GM18858 (cell line): ENCODE measurements around the gene FCHSD1.

ENCODE experiments used
- ATAC-seq: cut with Tn5 transposase; IDR thresholded peaks from one replicate; pipeline ENCODE4 v1.9.1; 2021; ENCODE audit not compliant: unreplicated experiment

Gene FCHSD1

DNA sequence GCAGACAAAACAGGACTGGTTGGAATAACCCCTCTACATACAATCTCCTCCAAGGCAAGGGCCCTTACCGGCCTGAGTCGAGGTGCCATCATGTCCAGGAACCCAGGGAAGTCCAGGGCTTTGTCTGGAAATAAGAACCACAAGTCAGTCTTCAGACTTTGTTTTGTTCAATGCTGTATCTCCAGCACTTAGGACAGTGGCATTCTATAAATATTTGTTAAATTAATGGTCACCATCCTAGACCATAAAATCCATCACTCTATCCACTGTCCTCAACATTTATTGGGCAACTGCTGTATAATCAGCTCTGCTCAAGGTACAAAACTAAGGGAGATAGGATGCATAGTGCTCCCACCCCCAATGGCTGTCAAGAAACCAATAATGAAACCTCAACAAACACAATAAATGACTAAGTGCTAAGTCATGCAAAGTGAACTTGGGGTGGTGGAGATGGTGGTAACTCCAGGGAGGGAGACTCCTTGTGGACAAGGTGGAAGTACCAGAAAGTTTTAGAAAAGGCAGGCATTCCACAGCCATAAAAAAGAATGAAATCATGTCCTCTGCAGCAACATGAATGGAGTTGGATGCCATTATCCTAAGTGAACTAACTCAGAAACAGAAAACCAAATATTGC lies 9.5 kb downstream of the FCHSD1 start:
- peak; percentile 77 for ATAC-seq

- ATAC-seq: no peak
Measured at GRCh38 chr5:141640698-141641097, 10.5 kb downstream of the FCHSD1 start.

DNA sequence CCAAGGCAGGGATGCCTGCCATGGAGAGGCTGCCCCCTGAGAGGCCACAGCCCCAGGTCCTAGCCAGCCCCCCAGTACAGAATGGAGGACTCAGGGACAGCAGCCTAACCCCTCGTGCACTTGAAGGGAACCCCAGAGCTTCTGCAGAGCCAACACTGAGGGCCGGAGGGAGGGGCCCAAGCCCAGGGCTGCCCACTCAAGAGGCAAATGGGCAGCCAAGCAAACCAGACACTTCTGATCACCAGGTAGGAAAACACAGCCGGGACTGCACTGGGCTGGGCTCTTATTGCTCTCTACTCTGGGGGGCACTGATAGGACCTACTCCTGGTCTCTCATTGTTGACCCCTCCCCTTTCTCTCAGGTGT lies 11.2 kb downstream of the FCHSD1 start:
- no peak for ATAC-seq

GRCh38 chr5:141639357-141640050 lies 11.7 kb downstream of the FCHSD1 start:
- ATAC-seq: no peak

- no peak for ATAC-seq
Measured at GRCh38 chr5:141638771-141639170, 12.4 kb downstream of the FCHSD1 start.

- ATAC-seq: no peak
Measured at GRCh38 chr5:141637767-141638419, 13.3 kb downstream of the FCHSD1 start.

GRCh38 chr5:141637123-141637766 lies 14.0 kb downstream of the FCHSD1 start:
- no peak for ATAC-seq

- peak; percentile 42 for ATAC-seq
Measured at GRCh38 chr5:141636413-141637122, 14.7 kb downstream of the FCHSD1 start, which contains the start of the genes HDAC3 and RELL2. Gene HDAC3 (minus strand): TSS chr5:141636849. CDS start chr5:141636790, 59 bp downstream. Gene RELL2 (plus strand): TSS chr5:141636997. CDS start chr5:141638226, 1,229 bp downstream.

DNA sequence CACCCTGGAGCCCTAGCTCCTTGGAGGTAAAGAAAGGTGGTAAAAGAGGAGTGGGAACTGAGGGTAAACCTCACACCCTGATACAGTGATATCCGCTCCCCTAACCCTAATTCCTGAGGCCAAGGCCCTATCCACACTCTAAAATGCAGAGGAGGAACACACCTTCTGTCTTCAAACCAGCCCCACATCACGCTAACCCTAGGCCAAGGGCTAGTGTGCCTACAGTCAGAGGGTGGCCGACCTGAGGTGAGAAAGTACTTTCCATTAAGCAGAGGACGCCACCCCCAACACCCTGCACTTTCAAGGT lies 15.2 kb downstream of the FCHSD1 start:
- no peak for ATAC-seq

DNA sequence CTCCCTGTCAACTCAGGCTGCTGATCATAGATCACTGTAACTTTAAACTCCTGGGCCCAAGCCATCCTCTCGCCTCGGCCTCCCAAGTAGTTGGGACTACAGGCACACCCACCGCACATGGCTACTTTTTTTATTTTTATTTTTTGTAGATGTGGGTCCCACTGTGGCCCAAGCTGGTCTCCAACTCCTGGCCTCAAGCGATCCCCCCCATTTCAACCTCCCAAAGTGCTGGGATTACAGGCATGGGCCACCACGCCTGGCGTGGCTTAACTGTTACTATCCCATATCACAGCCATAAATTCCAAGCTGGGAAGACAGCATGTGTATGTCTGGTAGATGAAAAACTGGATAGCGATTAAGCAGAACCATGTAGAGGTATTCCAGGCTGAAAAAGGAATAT lies 15.6 kb downstream of the FCHSD1 start:
- no peak for ATAC-seq

- no peak for ATAC-seq
Measured at GRCh38 chr5:141634720-141635119, 16.5 kb downstream of the FCHSD1 start.

DNA sequence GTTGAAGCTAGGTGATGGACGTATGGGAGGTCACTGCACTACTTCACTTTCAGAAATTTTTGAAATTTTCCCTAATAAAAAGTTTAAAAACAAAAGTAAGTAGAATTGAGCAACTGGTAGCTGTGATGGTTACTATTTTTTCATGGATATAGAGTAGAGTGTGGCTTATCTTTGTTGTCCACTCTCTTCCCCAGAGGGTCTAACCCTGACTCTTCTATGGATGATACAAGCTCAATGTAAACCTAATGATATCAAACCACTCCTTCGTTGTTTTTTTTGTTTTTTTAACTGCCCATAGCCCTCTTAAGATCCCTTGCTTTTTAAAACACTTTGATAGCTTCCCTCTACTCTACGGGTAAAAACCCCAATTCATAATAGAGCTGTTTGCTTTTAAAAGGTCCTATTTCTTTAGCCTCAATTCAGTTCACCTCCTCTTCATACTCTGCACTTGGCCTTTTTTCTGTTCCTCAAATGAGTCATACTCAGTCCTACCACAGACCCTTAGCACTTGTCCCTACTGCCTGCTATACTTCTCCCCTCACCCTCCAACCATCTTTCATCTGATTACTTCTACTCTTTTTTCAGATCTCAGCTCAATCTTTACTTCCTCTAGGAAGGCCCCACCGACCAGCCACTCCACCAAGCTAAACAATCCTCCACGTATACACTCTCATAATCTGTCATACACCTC lies 17.2 kb downstream of the FCHSD1 start:
- ATAC-seq: peak; percentile 87

- ATAC-seq: no peak
Measured at GRCh38 chr5:141632650-141633049, 18.6 kb downstream of the FCHSD1 start.

- no peak for ATAC-seq
Measured at GRCh38 chr5:141630570-141631140, 20.6 kb downstream of the FCHSD1 start.

- ATAC-seq: no peak
Measured at GRCh38 chr5:141628175-141628788, 22.9 kb downstream of the FCHSD1 start.

DNA sequence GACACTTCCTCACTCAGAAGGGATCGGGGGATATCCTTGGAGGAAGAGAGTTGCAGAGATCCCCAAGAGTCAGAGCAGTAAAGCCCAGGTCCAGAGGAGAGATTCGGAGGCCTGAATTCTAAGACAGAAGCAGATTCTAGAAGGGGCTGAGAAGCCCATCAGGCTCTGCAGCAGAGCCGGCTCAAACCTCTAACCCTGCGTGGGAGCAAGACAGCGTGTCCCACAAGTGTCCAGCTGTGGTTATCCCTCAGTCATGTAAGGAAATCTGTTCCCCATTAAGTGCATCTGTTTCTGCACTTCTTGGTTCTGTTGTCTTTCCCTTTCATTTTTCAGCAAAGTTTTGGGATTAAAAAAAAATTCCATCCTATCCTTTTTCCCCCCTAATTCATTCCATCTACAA lies 27.6 kb downstream of the FCHSD1 start:
- no peak for ATAC-seq

GRCh38 chr5:141623186-141623585 lies 28.0 kb downstream of the FCHSD1 start:
- ATAC-seq: peak; percentile 73

GRCh38 chr5:141618804-141619554 lies 32.2 kb downstream of the FCHSD1 start, which contains the start of gene DIAPH1:
Gene DIAPH1 (minus strand): TSS chr5:141619000. CDS start chr5:141618914, 86 bp downstream.
- peak; percentile 56 for ATAC-seq
